ENCODE results near the gene DLG2. TPM values are rescaled to one million over a fixed set of nuclear protein-coding genes. Genes with fewer than 3 reads are reported as not detected.

Gene DLG2
- total and polyA plus RNA-seq, 7 donors, result 0.23 to 5.3 (median 3.4) TPM

GRCh38 chr11:84628871-84629620 is 998.1 kb downstream of the DLG2 start:
- Histone ChIP-seq H3K9me3 (no peaks in the 10 kb centered on the region), H3K27me3 (ENCODE audit: insufficient read depth in 3 of 3, low read length in 2 of 3) (no peaks in the 10 kb centered on the region), H3K36me3 (ENCODE audit: insufficient read depth in 1 of 2, low read depth in 1 of 2) (no peaks in the 10 kb centered on the region), H3K4me3 (no peak overlapping the region), H3K27ac (no peak overlapping the region), H3K4me1 (peaks cover 8% of the 10 kb centered on the region)
- TF ChIP-seq CTCF (IDR thresholded peaks at IDR 0.05), result no peak
- no peak for DNase-seq
- intact Hi-C loops (cut with DNase I), result no loop called here
- ATAC-seq, result no peak
- WGBS, 3 donors, result 52 to 60% (median 60%) methylated on average over 4 of the region's 4 CpGs

- no peaks in the 10 kb centered on the region for H3K36me3 ChIP-seq (ENCODE audit: insufficient read depth in 1 of 2, low read depth in 1 of 2)
- H3K27ac ChIP-seq, result no peak overlapping the region
- no peaks in the 10 kb centered on the region for H3K9me3 ChIP-seq
- H3K4me3 ChIP-seq, result no peak overlapping the region
- intact Hi-C loops (cut with DNase I), result loop anchor here in 1 of 2 donors (2.0 kb wide), 1 partner anchor 33 kb away; no protein-coding TSS in a partner anchor
- H3K4me1 ChIP-seq, result no peaks in the 10 kb centered on the region
- no peaks in the 10 kb centered on the region for H3K27me3 ChIP-seq (ENCODE audit: insufficient read depth in 3 of 3, low read length in 2 of 3)
- ATAC-seq (no peak), DNase-seq (no peak)
- TF ChIP-seq CTCF (IDR thresholded peaks at IDR 0.05), result no peak
Measured at GRCh38 chr11:84626256-84626655, 1000.9 kb downstream of the DLG2 start.

- H3K36me3 ChIP-seq (ENCODE audit: insufficient read depth in 1 of 2, low read depth in 1 of 2), result no peaks in the 10 kb centered on the region
- no peak overlapping the region for H3K27ac ChIP-seq
- H3K27me3 ChIP-seq (ENCODE audit: insufficient read depth in 3 of 3, low read length in 2 of 3), result no peaks in the 10 kb centered on the region
- peaks cover 8% of the 10 kb centered on the region for H3K4me1 ChIP-seq
- H3K9me3 ChIP-seq, result no peaks in the 10 kb centered on the region
- ATAC-seq, result no peak
- WGBS, 3 donors, result 81 to 83% (median 82%) methylated on average over 2 of the region's 2 CpGs
- intact Hi-C loops (cut with DNase I), result no loop called here
- no peak overlapping the region for H3K4me3 ChIP-seq
- DNase-seq, result no peak
- TF ChIP-seq CTCF (IDR thresholded peaks at IDR 0.05), result no peak
Measured at GRCh38 chr11:84612645-84613044, 1014.5 kb downstream of the DLG2 start.

- peaks cover 16% of the 10 kb centered on the region for H3K4me1 ChIP-seq
- H3K36me3 ChIP-seq (ENCODE audit: insufficient read depth in 1 of 2, low read depth in 1 of 2), result no peaks in the 10 kb centered on the region
- H3K27ac ChIP-seq, result peak overlapping the region; percentile 81
- H3K9me3 ChIP-seq, result no peaks in the 10 kb centered on the region
- 33 to 52% (median 35%) methylated on average over 2 of the region's 2 CpGs for whole genome bisulfite sequencing, 3 donors
- no peaks in the 10 kb centered on the region for H3K27me3 ChIP-seq (ENCODE audit: insufficient read depth in 3 of 3, low read length in 2 of 3)
- no peak overlapping the region for H3K4me3 ChIP-seq
- TF ChIP-seq CTCF (IDR thresholded peaks at IDR 0.05), result no peak
- DNase-seq, result no peak
- peak; percentile 81 to 96 (median 87) for ATAC-seq
- intact Hi-C loops (cut with DNase I), result no loop called here
Measured at GRCh38 chr11:84608837-84609196, 1018.3 kb downstream of the DLG2 start.
